ENCODE results near the gene FOXA3.
A peak's percentile ranks its signal among the peaks of the same experiment; 100 is the strongest.

The FOXA3 gene

GRCh38 chr19:45828945-45829344, 35.2 kb upstream of the FOXA3 start:
- no peak overlapping the region for H3K4me3 ChIP-seq (ENCODE audit: low read length)
- no peak for DNase-seq (ENCODE audit: low read depth)
- no peak for TF ChIP-seq CTCF (conservative IDR thresholded peaks at IDR 0.05; ENCODE audit: low read length)

GRCh38 chr19:45834970-45835369, 29.2 kb upstream of the FOXA3 start:
- DNase-seq (ENCODE audit: low read depth): no peak
- no peak overlapping the region for H3K4me3 ChIP-seq (ENCODE audit: low read length)
- no peak for TF ChIP-seq CTCF (conservative IDR thresholded peaks at IDR 0.05; ENCODE audit: low read length)

GRCh38 chr19:45842198-45842597, 21.9 kb upstream of the FOXA3 start:
- no peak for DNase-seq (ENCODE audit: low read depth)
- TF ChIP-seq CTCF (conservative IDR thresholded peaks at IDR 0.05; ENCODE audit: low read length): no peak

GRCh38 chr19:45847663-45848062, 16.5 kb upstream of the FOXA3 start:
- DNase-seq (ENCODE audit: low read depth): no peak

More at GRCh38 chr19:45842198-45842597, 21.9 kb upstream of the FOXA3 start:
- H3K4me3 ChIP-seq (ENCODE audit: low read length): no peak overlapping the region

GRCh38 chr19:45848922-45849321, 15.2 kb upstream of the FOXA3 start:
- no peak for DNase-seq (ENCODE audit: low read depth)
- no peak overlapping the region for H3K4me3 ChIP-seq (ENCODE audit: low read length)
- peak; percentile 33; the same call in 1 of the 2 replicates for TF ChIP-seq CTCF (conservative IDR thresholded peaks at IDR 0.05; ENCODE audit: low read length)

More at GRCh38 chr19:45847663-45848062, 16.5 kb upstream of the FOXA3 start:
- H3K4me3 ChIP-seq (ENCODE audit: low read length): no peak overlapping the region
- TF ChIP-seq CTCF (conservative IDR thresholded peaks at IDR 0.05; ENCODE audit: low read length): no peak

DNA sequence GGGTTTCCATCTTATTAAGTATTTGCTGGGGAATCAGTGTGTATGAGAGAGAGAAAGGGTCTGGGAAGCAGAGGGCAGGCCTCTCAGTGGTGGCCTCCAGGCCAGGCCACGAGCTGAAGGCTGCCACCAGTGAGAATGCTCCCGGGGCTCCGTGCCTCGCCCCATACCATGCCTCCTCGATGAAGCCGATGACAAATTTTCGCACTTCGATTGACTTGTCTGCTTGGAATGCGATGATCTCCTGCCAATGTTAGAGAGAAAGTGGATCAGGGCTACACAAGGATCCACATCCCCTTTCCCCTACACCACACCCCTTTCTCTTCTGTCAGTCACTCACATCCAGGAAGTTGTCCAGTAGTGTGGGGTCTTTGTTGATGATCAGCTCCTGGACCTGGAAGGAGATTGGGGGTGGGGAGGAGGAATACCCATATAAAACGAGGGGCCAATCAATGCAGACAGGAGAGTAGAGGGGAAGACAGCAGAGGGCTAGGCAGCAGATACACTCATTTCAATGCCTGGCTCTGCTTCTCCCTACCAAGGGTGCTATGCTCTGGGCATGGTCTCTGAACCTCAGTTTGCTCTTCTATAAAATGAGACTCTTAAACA, 11.9 kb upstream of the FOXA3 start:
- DNase-seq (ENCODE audit: low read depth): no peak
- H3K4me3 ChIP-seq (ENCODE audit: low read length): no peak overlapping the region
- TF ChIP-seq CTCF (conservative IDR thresholded peaks at IDR 0.05; ENCODE audit: low read length): no peak

- no peak overlapping the region for H3K4me3 ChIP-seq (ENCODE audit: low read length)
- DNase-seq (ENCODE audit: low read depth): no peak
- no peak for TF ChIP-seq CTCF (conservative IDR thresholded peaks at IDR 0.05; ENCODE audit: low read length)
Measured at GRCh38 chr19:45852983-45853382, 11.1 kb upstream of the FOXA3 start.
